Natural killer cell (primary cell): ENCODE measurements around the gene PLBD2. TPM values are rescaled to one million over a fixed set of nuclear protein-coding genes. Genes with fewer than 3 reads are reported as not detected.

Experiments
- ATAC-seq, 3 donors: fragments of 150-1000 bp in 2 of 3; fragments of 200-7000 bp in 1 of 3; cut with Tn5 transposase; 1 replicate in 1 of 3; 2 replicates in 2 of 3; pipeline ENCODE4 v1.10.0; 2021; ENCODE audit warnings: mild to moderate bottlenecking in 2 of 3, moderate library complexity in 2 of 3
- DNase-seq, 2 donors: peaks; one replicate each; pipeline versions ENCODE4 v3.0.0 to v3.0.0-alpha.2; 2013 to 2021; ENCODE audit warnings: mixed read lengths in 1 of 2
- H3K27ac ChIP-seq: one replicate; pipeline ENCODE4 v1.5.1; 2013; ENCODE audit warnings: mild to moderate bottlenecking, low read length
- H3K27me3 ChIP-seq: one replicate; pipeline ENCODE4 v1.6.1; 2013; ENCODE audit warnings: low read length; ENCODE audit not compliant: control insufficient read depth, insufficient read depth
- H3K36me3 ChIP-seq: one replicate; pipeline ENCODE4 v1.6.1; 2013; ENCODE audit warnings: low read length; ENCODE audit not compliant: control insufficient read depth, insufficient read depth
- H3K4me1 ChIP-seq: one replicate; pipeline ENCODE4 v1.6.1; 2013; ENCODE audit warnings: low read length; ENCODE audit not compliant: control insufficient read depth, insufficient read depth
- H3K4me3 ChIP-seq: one replicate; pipeline ENCODE4 v1.5.1; 2013; ENCODE audit warnings: low read length
- H3K9me3 ChIP-seq: one replicate; pipeline ENCODE4 v1.6.1; 2013; ENCODE audit warnings: low read length; ENCODE audit not compliant: control insufficient read depth, insufficient read depth
- H3K27ac Mint-ChIP-seq, 2 donors: one replicate each; pipeline ENCODE4 v1.8.0; 2022; ENCODE audit warnings: mild to moderate bottlenecking in 2 of 2, mixed read lengths in 2 of 2, moderate library complexity in 1 of 2
- H3K27me3 Mint-ChIP-seq, 2 donors: one replicate each; pipeline ENCODE4 v1.8.0; 2022; ENCODE audit warnings: low read depth in 2 of 2, mixed read lengths in 2 of 2
- H3K36me3 Mint-ChIP-seq: one replicate; pipeline ENCODE4 v1.8.0; 2022; ENCODE audit warnings: mixed read lengths
- H3K4me1 Mint-ChIP-seq, 2 donors: one replicate each; pipeline ENCODE4 v1.8.0; 2022; ENCODE audit warnings: mixed read lengths in 2 of 2
- H3K4me3 Mint-ChIP-seq: one replicate; pipeline ENCODE4 v1.8.0; 2022; ENCODE audit warnings: mild to moderate bottlenecking, moderate library complexity, mixed read lengths
- H3K9me3 Mint-ChIP-seq, 2 donors: one replicate each; pipeline ENCODE4 v1.8.0; 2022; ENCODE audit warnings: mixed read lengths in 2 of 2
- CTCF ChIP-seq: fragments of 200-600 bp; IDR thresholded peaks from one replicate; pipeline ENCODE4 v1.8.0; 2022; ENCODE audit warnings: antibody characterized with exemption
- WGBS: methylation state at CpG from one replicate; pipeline ENCODE4 v1.1.7; 2013; ENCODE audit warnings: missing lambda C conversion rate; ENCODE audit not compliant: insufficient coverage; 5-methylcytosine and 5-hydroxymethylcytosine counted together
- intact Hi-C: fragments of 100-400 bp; cut with micrococcal nuclease; formaldehyde crosslinking; loops from one replicate; pipeline ENCODE4 v1.14.2; 2022
- total RNA-seq, 4 donors: library from RNA; stranded (reverse); fragments of 120-200 nt in 1 of 4; gene quantifications; one replicate each; pipeline versions ENCODE4 v1.2.3 to v1.2.4, GENCODE V29; 2013 to 2022

Gene PLBD2
- total RNA-seq, 3 donors from 2014 or later (not counting 1 experiment from before 2014, with no cell fraction given), result 15.5 to 18.1 (median 16.3) TPM

GRCh38 chr12:113315358-113315757, 43.0 kb upstream of the PLBD2 start:
- 97% methylated on average over 9 of the region's 9 CpGs for WGBS
- Histone ChIP-seq H3K27me3 (no peaks in the 10 kb centered on the region), H3K4me3 (no peak overlapping the region), H3K9me3 (no peaks in the 10 kb centered on the region), H3K36me3 (peaks cover 34% of the 10 kb centered on the region), H3K4me1 (no peaks in the 10 kb centered on the region), H3K27ac (no peak overlapping the region)
- H3K4me3 Mint-ChIP-seq, result no peak overlapping the region
- ATAC-seq (no peak), DNase-seq (no peak)
- no peaks in the 10 kb centered on the region for H3K4me1 Mint-ChIP-seq
- no peaks in the 10 kb centered on the region for H3K27me3 Mint-ChIP-seq
- TF ChIP-seq CTCF, result no peak
- no peak overlapping the region for H3K27ac Mint-ChIP-seq
- H3K9me3 Mint-ChIP-seq, result no peaks in the 10 kb centered on the region
- intact Hi-C loops, result no loop called here
- no peaks in the 10 kb centered on the region for H3K36me3 Mint-ChIP-seq

GRCh38 chr12:113316155-113316554, 42.2 kb upstream of the PLBD2 start:
- Histone ChIP-seq H3K9me3 (no peaks in the 10 kb centered on the region), H3K4me3 (no peak overlapping the region), H3K36me3 (peaks cover 40% of the 10 kb centered on the region), H3K4me1 (no peaks in the 10 kb centered on the region), H3K27me3 (no peaks in the 10 kb centered on the region), H3K27ac (no peak overlapping the region)
- intact Hi-C loops, result no loop called here
- Mint-ChIP-seq H3K36me3 (no peaks in the 10 kb centered on the region), H3K9me3 (no peaks in the 10 kb centered on the region), H3K4me3 (no peak overlapping the region), H3K4me1 (no peaks in the 10 kb centered on the region), H3K27ac (no peak overlapping the region), H3K27me3 (no peaks in the 10 kb centered on the region)
- ATAC-seq (no peak), DNase-seq (no peak)
- WGBS, result 97% methylated on average over 7 of the region's 7 CpGs
- TF ChIP-seq CTCF, result no peak

- no peak overlapping the region for H3K27ac Mint-ChIP-seq
- H3K4me3 Mint-ChIP-seq, result no peak overlapping the region
- H3K4me1 Mint-ChIP-seq, result peaks cover 0 to under 1% of the 10 kb centered on the region in 2 donors
- Histone ChIP-seq H3K4me3 (no peak overlapping the region), H3K27ac (no peak overlapping the region), H3K9me3 (no peaks in the 10 kb centered on the region), H3K27me3 (no peaks in the 10 kb centered on the region), H3K4me1 (no peaks in the 10 kb centered on the region), H3K36me3 (peaks cover 41% of the 10 kb centered on the region)
- ATAC-seq (no peak), DNase-seq (no peak)
- no peaks in the 10 kb centered on the region for H3K36me3 Mint-ChIP-seq
- H3K27me3 Mint-ChIP-seq, result no peaks in the 10 kb centered on the region
- TF ChIP-seq CTCF, result no peak
- 98% methylated on average over 5 of the region's 6 CpGs for WGBS
- intact Hi-C loops, result no loop called here
- no peaks in the 10 kb centered on the region for H3K9me3 Mint-ChIP-seq
These were observed 41.3 kb upstream of the PLBD2 start for GRCh38 chr12:113317122-113317521.

GRCh38 chr12:113318046-113318656, 40.2 kb upstream of the PLBD2 start:
- Mint-ChIP-seq H3K36me3 (no peaks in the 10 kb centered on the region), H3K27ac (no peak overlapping the region), H3K4me1 (peaks cover 7 to 11% of the 10 kb centered on the region in 2 donors), H3K4me3 (no peak overlapping the region), H3K9me3 (no peaks in the 10 kb centered on the region), H3K27me3 (no peaks in the 10 kb centered on the region)
- TF ChIP-seq CTCF, result no peak
- H3K4me1 ChIP-seq, result no peaks in the 10 kb centered on the region
- H3K36me3 ChIP-seq, result peaks cover 38% of the 10 kb centered on the region
- no peaks in the 10 kb centered on the region for H3K9me3 ChIP-seq
- WGBS, result 98% methylated on average over 4 of the region's 4 CpGs
- intact Hi-C loops, result no loop called here
- H3K27ac ChIP-seq, result no peak overlapping the region
- H3K4me3 ChIP-seq, result no peak overlapping the region
- H3K27me3 ChIP-seq, result no peaks in the 10 kb centered on the region
- DNase-seq, result no peak
- ATAC-seq, result peak in 1 of 3 donors; percentile 28
